GM18505 (cell line): Measurements from ENCODE around the gene DLK2.

Experiments
- ATAC-seq: cut with Tn5 transposase; IDR thresholded peaks from one replicate; pipeline ENCODE4 v1.9.1; 2021; ENCODE audit not compliant: unreplicated experiment
- POLR2A ChIP-seq: IDR thresholded peaks from 4 replicates; pipeline ENCODE4 v1.6.1; 2011; ENCODE audit warnings: borderline replicate concordance; ENCODE audit not compliant: insufficient read depth, insufficient read length; ENCODE audit errors: extremely low read depth

DLK2 gene

DNA sequence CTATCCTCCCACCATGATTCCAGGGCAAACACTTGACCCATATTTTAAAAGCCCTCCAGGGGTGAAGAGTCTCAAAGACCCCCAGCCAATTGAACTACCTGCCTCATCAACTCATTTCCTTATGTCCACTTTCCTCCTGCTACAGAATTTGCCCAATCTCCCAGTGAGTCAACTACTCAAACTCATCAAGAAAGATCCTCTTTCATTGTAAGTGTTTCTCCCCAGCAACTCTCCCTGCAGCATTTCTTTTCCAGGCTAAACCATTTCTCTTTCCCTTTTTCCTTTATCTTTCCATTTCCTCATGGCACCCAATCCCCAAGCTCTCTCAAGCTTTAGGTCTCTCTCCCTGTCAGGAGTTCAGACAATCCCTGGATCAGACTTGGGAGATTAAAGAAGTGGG, 1.5 kb downstream of the DLK2 start:
- no peak for ATAC-seq
- no peak for TF ChIP-seq POLR2A

DNA sequence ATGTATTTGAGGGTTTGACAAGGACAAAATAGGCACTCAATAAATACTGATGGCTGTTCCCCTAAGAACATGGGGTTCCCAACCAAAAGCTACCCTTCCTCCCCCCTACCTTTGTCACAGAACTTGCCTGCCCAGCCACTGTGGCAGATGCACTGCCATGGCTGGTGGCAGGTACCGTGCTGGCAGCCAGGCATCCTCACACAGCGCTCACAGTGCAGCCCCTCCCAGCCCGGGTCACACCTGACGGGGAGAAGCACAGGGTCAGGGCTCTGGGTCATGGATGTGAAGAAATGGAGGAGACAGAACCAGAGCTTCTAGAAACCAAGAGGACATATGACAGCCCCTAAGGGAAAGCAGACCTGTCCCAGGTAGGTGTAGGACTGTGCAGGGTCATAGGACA, 2.5 kb downstream of the DLK2 start:
- ATAC-seq: no peak
- no peak for TF ChIP-seq POLR2A

DNA sequence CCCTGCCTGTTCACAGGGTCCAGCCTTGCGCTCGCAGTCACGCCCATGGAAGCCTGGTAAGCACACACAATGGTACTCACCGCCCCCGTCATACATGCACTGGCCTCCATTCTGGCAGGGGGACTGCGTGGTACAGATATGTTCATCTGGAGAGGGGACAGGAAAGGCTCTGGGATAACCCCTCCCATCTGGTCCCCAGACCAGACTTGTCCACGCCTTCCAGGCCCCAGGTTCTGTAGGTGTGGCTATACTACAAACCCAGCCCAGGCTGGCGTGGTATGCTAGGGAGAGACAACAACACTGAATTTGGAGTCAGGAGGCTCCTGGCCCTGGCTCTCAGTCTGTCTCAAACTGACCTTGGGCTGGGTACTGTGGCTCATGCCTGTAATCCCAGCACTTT, 3.4 kb downstream of the DLK2 start:
- no peak for ATAC-seq
- no peak for TF ChIP-seq POLR2A

DNA sequence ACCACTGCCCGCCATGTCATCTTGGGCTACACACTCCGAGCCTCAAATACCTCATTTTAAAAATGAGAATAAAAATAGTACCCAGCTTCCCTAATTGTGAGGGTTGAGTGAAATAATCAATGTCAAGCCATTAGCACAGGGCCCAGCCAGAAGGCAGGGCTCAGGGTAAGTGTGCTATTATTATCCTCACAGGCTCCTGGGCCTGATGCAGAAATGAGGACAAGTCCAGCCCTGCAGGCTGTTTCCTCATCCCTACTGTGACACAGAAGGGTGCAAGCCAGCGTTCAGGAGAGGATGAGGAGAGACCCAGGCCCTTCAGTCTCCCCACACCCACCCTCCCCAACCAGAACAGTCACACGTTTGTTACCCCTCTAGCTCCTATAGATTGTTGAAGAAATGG, 4.0 kb downstream of the DLK2 start:
- no peak for TF ChIP-seq POLR2A
- ATAC-seq: no peak

DNA sequence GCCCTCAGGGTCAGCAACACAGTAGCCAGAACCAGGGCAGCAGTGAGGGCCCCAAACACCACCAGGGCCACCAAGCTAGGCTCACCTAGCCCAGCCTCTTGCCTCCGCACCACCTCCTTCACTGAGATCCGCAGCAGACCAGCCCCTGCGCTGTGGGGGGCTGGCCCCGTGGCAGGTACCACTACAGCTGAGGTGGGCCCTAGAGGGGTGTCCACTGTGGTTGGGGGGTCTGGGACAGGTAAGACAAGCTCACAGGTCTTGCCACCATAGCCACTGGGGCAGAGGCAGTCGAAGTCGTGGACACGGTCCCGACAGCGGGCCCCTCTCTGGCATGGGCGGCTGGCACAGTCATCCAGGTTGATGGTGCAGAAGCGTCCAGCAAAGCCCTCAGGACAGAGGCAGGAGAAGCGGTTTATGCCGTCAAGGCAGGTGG, 4.6 kb downstream of the DLK2 start:
- no peak for ATAC-seq
- TF ChIP-seq POLR2A: no peak

DNA sequence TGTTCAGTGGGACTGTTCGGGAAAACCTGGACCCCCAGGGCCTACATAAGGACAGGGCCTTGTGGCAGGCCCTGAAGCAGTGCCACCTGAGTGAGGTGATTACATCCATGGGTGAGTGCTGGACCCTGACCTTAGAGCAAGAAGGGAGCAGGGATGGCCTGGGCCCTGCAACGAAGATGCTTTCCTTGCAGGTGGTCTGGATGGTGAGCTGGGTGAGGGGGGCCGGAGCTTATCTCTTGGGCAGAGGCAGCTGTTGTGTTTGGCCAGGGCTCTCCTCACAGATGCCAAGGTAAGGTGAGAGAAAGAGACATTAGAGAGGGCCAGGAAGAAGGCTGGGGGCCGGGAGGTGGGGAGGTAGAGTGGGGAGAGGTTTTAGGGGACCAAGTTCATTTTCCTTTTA, 6.4 kb downstream of the DLK2 start:
- ATAC-seq: no peak
- TF ChIP-seq POLR2A: no peak

DNA sequence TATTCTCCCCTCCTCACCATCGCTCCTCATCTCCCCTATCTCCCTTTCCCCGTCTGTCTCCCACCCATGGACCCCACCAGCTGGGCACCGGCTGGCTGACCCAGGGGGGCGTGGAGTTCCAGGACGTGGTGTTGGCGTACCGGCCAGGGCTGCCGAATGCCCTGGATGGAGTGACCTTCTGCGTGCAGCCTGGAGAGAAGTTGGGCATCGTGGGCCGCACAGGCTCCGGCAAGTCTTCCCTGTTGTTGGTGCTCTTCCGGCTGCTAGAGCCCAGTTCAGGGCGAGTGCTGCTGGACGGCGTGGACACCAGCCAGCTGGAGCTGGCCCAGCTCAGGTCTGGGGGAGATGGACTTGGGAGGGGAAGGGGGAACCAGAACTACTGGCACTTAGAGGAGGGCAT, 7.7 kb downstream of the DLK2 start:
- TF ChIP-seq POLR2A: no peak
- ATAC-seq: no peak

DNA sequence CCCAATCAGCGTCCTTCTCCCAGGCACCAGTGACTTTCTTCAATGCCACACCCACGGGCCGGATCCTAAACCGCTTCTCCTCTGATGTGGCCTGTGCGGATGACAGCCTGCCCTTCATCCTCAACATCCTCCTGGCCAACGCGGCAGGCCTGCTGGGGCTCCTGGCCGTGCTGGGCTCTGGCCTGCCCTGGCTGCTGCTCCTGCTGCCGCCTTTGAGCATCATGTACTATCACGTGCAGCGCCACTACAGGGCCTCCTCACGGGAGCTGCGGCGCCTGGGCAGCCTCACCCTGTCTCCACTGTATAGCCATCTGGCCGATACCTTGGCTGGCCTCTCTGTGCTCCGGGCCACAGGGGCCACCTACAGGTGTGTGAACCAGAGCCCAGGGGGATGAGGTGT, 9.8 kb downstream of the DLK2 start:
- no peak for TF ChIP-seq POLR2A
- ATAC-seq: no peak

DNA sequence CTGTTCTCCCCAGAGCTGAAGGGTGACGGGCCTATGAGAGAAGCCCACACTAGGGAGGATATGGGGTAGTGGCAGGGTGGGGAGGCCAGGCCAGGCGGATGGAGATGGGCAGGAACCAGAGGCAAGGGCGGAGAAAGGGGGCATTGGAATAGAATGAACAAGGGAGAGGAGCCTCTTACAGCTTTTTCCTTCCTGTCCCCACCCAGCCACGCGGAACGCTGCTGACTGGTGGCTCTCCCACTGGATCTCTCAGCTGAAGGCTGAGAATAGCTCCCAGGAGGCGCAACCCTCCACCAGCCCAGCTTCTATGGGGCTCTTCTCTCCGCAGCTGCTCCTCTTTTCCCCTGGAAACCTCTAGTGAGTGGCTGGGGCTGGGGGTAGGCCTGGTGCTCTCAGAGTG, 10.8 kb downstream of the DLK2 start:
- no peak for ATAC-seq
- no peak for TF ChIP-seq POLR2A

DNA sequence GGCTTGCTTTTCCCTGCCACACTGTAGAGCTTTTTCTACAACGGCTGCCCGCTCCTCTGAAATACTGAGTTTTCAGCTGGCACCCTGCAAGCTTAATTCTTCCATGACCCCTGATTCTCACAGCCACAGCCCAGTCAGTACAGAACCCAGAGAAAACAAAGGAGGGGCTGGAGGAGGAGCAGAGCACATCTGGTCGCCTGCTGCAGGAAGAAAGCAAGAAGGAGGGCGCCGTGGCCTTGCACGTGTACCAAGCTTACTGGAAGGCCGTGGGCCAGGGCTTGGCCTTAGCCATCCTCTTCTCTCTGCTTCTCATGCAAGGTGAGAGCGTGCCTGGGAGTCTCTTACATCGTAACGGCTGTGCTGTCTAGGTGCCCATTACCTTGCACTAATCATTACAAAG, 11.3 kb downstream of the DLK2 start:
- TF ChIP-seq POLR2A: no peak
- no peak for ATAC-seq

DNA sequence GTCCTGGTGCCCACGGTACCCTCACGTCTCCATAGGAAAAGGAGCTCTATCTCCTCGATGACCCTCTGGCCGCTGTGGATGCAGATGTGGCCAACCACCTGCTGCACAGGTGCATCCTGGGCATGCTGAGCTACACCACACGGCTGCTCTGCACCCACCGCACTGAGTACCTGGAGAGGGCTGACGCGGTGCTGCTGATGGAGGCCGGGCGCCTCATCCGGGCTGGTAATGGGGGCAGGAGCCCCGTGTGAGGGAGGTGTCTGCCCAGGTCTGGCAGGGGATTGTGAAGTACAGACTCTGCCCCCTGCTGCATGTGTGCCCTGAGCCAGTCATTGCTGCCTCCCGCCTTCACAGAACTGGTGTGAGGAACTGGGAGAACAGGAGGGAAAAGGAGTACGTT, 12.4 kb downstream of the DLK2 start:
- no peak for TF ChIP-seq POLR2A
- no peak for ATAC-seq

DNA sequence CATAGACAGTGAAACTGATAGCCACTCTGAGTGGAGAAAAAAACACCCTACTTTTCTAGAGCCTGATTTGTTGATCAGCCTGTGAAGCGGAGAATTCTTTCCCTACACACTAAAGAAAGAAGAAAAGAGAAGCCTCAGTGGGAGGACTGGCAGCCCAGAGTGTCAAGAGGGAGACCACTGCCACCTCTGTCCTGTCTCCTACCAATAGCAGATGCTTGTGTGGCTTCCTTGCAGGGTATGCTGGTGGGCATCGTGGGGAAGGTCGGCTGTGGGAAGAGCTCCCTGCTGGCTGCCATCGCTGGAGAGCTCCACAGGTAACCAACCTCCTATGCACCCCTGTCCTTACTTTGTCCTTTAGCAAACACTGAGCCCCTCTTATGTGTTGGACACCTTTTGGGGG, 17.6 kb downstream of the DLK2 start:
- no peak for TF ChIP-seq POLR2A
- ATAC-seq: no peak

DNA sequence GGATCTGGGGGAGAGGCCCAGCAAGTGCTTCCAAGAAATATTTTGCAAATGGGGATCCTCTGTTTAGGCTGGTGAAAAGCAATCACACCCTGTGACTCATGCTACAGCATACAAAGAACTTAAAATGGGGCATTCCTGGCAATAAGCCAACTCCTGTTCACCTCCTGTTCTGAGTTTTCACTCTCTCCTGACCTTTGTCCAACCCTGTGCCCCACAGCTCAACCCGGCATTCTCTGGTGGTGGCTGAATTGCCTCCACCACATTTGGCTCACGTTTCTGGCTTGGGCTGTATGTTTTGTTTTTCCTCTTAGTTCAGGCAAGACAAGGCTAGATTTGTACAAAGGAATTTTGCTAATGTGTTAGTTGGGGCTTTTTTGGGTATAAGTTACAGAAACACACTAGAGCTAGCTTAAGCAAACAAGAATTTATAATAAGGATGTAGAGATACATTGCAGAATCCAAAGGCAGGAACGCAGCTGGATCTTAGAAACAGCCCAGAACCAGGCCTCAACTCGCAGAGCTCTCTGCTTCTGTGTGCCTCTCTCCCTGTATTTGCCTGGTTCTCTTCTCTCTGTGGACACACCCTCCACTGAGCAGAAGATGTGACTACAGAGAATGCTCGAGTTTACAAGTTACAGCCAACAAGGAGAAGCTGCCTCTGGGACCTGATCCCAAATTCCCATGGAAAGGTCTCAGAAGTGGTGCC, 18.6 kb downstream of the DLK2 start:
- ATAC-seq: no peak
- no peak for TF ChIP-seq POLR2A

DNA sequence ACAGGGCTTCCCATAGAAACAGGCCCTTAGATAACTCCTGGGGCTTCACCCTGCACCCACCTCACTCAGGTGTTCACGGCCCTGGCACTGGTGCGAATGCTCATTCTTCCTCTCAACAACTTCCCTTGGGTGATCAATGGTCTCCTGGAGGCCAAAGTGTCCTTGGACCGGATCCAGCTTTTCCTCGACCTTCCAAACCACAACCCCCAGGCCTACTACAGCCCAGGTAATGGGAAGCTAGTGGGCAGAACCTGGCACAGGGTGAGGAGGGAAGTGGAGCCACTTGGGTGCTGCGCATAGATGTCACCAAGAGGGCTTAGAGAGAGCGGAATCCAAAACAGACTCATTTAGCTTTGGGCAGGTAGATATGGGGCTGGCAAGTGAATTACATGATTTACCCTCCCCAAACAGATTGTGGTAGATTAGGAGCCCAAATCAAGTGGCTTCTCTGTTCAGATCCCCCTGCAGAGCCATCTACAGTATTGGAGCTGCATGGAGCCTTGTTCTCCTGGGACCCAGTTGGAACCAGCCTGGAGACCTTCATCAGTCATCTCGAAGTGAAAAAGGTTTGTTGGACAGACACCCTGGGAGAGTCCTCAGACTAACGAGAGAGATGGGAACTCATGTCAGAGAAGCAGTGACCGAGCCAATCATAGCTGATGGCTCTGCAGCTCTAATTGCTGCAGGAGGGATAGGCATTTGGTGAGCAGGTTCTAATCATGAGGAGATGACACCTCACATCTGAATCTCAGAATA, 19.5 kb downstream of the DLK2 start:
- no peak for ATAC-seq
- TF ChIP-seq POLR2A: no peak
